ENCODE data around the gene PTPN1. TPM values are rescaled to one million over a fixed set of nuclear protein-coding genes. Genes with fewer than 3 reads are reported as not detected.

The PTPN1 gene
- total and polyA plus RNA-seq, 2 donors (not counting 3 experiments of a cell fraction or from before 2014, with no cell fraction given) = 41.1 to 64.3 TPM

GRCh38 chr20:50482396-50482981, 27.7 kb upstream of the PTPN1 start:
- H3K4me3 ChIP-seq (replicated peaks in 1 of 3; ENCODE audit: insufficient read depth in 1 of 3, low read depth in 1 of 3, low read length in 3 of 3) = no peak overlapping the region
- H3K36me3 ChIP-seq (ENCODE audit: control insufficient read depth in 2 of 2, extremely low read depth in 1 of 2, insufficient read depth in 2 of 2, low read length in 2 of 2) = no peaks in the 10 kb centered on the region
- no TSS peak for BruUV-seq (replicated peaks)
- FAIRE-seq (no peak), DNase-seq (ENCODE audit: low read depth, low spot score) (no peak)
- dilution Hi-C loops (cut with MboI; ENCODE audit: extremely low pct_ligation_motif_present, low sequenced_read_pairs) (no loop called here), intact Hi-C loops (cut with micrococcal nuclease) (loop anchor here (2.0 kb wide), 1 partner anchor 28 kb away; the partner anchor contains the start of gene PTPN1)
- H3K27me3 ChIP-seq (ENCODE audit: control insufficient read depth in 2 of 2, insufficient read depth in 2 of 2, low read length in 2 of 2) = no peaks in the 10 kb centered on the region
- no peak overlapping the region for H3K9ac ChIP-seq (replicated peaks; ENCODE audit: extremely low read depth, insufficient read depth, low read length)
- peaks cover 12% of the 10 kb centered on the region for H3K4me1 ChIP-seq (ENCODE audit: control insufficient read depth, extremely low read depth, insufficient read depth, low read length)
- no peaks in the 10 kb centered on the region for H3K9me3 ChIP-seq (replicated peaks; ENCODE audit: control insufficient read depth, insufficient read depth, low read length)
- POLR2A ChIA-PET = interaction anchor here (1.7 kb wide), 1 partner anchor 11 kb away, joined by 4 read pairs; no protein-coding TSS in a partner anchor
- no peaks in the 10 kb centered on the region for H4K20me1 ChIP-seq (replicated peaks; ENCODE audit: control insufficient read depth, extremely low read depth, insufficient read depth, low read length)
- H3K9me1 ChIP-seq (replicated peaks; ENCODE audit: control insufficient read depth, extremely low read depth, insufficient read depth, low read length) = no peaks in the 10 kb centered on the region
- CTCF ChIA-PET = interaction anchor here (1.0 to 2.7 kb wide), 11 partner anchors 10 to 291 kb away, joined by 3 to 22 read pairs (median 5); no protein-coding TSS in a partner anchor
- H3K4me2 ChIP-seq (ENCODE audit: insufficient read depth, low read length) = no peak overlapping the region
- no peak overlapping the region for H3K27ac ChIP-seq (ENCODE audit: insufficient read depth, low read depth, low read length)
- TF ChIP-seq GATA2 (IDR thresholded peaks at IDR 0.05; ENCODE audit: insufficient read depth, insufficient read length, low read depth, low read length) = no peak
- no peak for TF ChIP-seq CTCF (IDR thresholded peaks at IDR 0.05; ENCODE audit: extremely low read depth in 1 of 2, insufficient read depth in 1 of 2, low read depth in 1 of 2, low read length in 2 of 2)
- no peak for TF ChIP-seq MYC (IDR thresholded peaks at IDR 0.05; ENCODE audit: low read depth, low read length)
- TF ChIP-seq MAX (IDR thresholded peaks at IDR 0.05; ENCODE audit: insufficient read depth, insufficient read length) = no peak
- TF ChIP-seq JUN (IDR thresholded peaks at IDR 0.05; ENCODE audit: borderline replicate concordance, insufficient read depth, insufficient read length, low read depth) = no peak
- TF ChIP-seq FOS (IDR thresholded peaks at IDR 0.05; ENCODE audit: borderline replicate concordance, insufficient read depth, low read length) = no peak
- no peak for TF ChIP-seq POLR2AphosphoS5 (IDR thresholded peaks at IDR 0.05; ENCODE audit: insufficient read depth, low read depth, low read length)
- no peak for TF ChIP-seq POLR2A (IDR thresholded peaks at IDR 0.05; ENCODE audit: low read depth, low read length)
- no peak for TF ChIP-seq EZH2 (IDR thresholded peaks at IDR 0.05; ENCODE audit: borderline replicate concordance, low read depth, low read length, severe bottlenecking)
- no peak overlapping the region for H2AFZ ChIP-seq (ENCODE audit: low read depth, low read length)
- H3K79me2 ChIP-seq (ENCODE audit: control insufficient read depth, insufficient read depth, low read length) = no peaks in the 10 kb centered on the region

All from endothelial cell of umbilical vein (primary cell).